ENCODE results near the gene BAIAP3.
"Not testable (repeated sequence)": the region's sequence is repeated elsewhere in the genome, so short reads cannot be mapped to it uniquely, and the experiment has no call there.

GRCh38 chr16:1328961-1329360 lies 4.5 kb upstream of the BAIAP3 start:
- not testable (repeated sequence) for TF ChIP-seq CTCF (IDR thresholded peaks at IDR 0.05; ENCODE audit: extremely low read depth in 1 of 2, insufficient read depth in 1 of 2, low read depth in 1 of 2, low read length in 2 of 2); POLR2AphosphoS5 (IDR thresholded peaks at IDR 0.05; ENCODE audit: insufficient read depth, low read depth, low read length)
